IMR-90 (cell line): ENCODE measurements around the gene CYYR1.

Source experiments
- BHLHE40 ChIP-seq: fragments of 150-350 bp; IDR thresholded peaks from 2 replicates; pipeline ENCODE4 v1.6.1; 2016; ENCODE audit warnings: mild to moderate bottlenecking, low read depth, low read length
- CEBPB ChIP-seq: IDR thresholded peaks from 2 replicates; pipeline ENCODE4 v1.6.1; 2012; ENCODE audit warnings: low read depth, low read length, improper control_type of control experiment
- CHD1 ChIP-seq: IDR thresholded peaks from 2 replicates; pipeline ENCODE4 v1.6.1; 2012; ENCODE audit warnings: low read depth, low read length, improper control_type of control experiment
- FOS ChIP-seq: fragments of 150-350 bp; IDR thresholded peaks from 2 replicates; pipeline ENCODE4 v1.6.1; 2016; ENCODE audit warnings: low read depth, low read length
- MAFK ChIP-seq: IDR thresholded peaks from 2 replicates; pipeline ENCODE4 v1.6.1; 2012; ENCODE audit warnings: low read depth, low read length, improper control_type of control experiment
- MAZ ChIP-seq: IDR thresholded peaks from 2 replicates; pipeline ENCODE4 v1.6.1; 2012; ENCODE audit warnings: low read depth, mild to moderate bottlenecking, low read length, improper control_type of control experiment, moderate library complexity, borderline replicate concordance
- MXI1 ChIP-seq: IDR thresholded peaks from 2 replicates; pipeline ENCODE4 v1.6.1; 2012; ENCODE audit warnings: low read depth, mild to moderate bottlenecking, low read length, moderate library complexity, borderline replicate concordance
- NFE2L2 ChIP-seq: fragments of 150-350 bp; IDR thresholded peaks from 2 replicates; pipeline ENCODE4 v1.6.1; 2016; ENCODE audit warnings: low read depth, mild to moderate bottlenecking, low read length
- POLR2A ChIP-seq: IDR thresholded peaks from 2 replicates; pipeline ENCODE4 v1.6.1; 2012; ENCODE audit warnings: mild to moderate bottlenecking, low read depth, low read length
- RFX5 ChIP-seq: IDR thresholded peaks from 2 replicates; pipeline ENCODE4 v1.8.0; 2012; ENCODE audit warnings: low read depth, mild to moderate bottlenecking, low read length, moderate library complexity
- SMC3 ChIP-seq: fragments of 150-350 bp; IDR thresholded peaks from 2 replicates; pipeline ENCODE4 v1.6.1; 2016; ENCODE audit warnings: low read depth, mild to moderate bottlenecking, antibody characterized with exemption, low read length, moderate library complexity
- TF ChIP-seq, protein P1 (sequence below): conservative IDR thresholded peaks from 2 replicates; pipeline ENCODE4 v1.5.1; 2012; ENCODE audit warnings: mild to moderate bottlenecking, low read depth, low read length, improper control_type of control experiment
- TF ChIP-seq, protein P2 (sequence below): fragments of 150-350 bp; IDR thresholded peaks from 2 replicates; pipeline ENCODE4 v1.6.1; 2017; ENCODE audit warnings: mild to moderate bottlenecking, antibody characterized with exemption, low read length, low read depth

DNA sequence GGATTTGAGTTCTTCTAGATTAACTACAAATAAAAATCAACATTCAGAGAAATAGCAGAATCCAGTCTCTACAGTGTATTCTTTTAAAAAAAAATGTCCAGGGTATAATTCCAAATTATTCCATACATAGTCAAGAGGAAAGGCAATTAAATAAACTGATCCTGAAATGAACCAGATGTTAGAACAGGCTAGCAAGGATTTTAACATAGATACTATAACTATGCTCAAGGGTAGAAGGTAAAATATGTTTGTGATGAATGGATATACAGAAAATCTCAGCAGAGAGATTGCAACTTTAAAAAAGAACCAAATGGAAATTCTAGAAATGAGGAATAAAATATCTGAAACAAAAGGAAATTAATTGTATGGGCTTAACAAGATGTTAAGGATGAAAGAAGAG, 32.4 kb downstream of the CYYR1 start:
- TF ChIP-seq, protein P1, sequence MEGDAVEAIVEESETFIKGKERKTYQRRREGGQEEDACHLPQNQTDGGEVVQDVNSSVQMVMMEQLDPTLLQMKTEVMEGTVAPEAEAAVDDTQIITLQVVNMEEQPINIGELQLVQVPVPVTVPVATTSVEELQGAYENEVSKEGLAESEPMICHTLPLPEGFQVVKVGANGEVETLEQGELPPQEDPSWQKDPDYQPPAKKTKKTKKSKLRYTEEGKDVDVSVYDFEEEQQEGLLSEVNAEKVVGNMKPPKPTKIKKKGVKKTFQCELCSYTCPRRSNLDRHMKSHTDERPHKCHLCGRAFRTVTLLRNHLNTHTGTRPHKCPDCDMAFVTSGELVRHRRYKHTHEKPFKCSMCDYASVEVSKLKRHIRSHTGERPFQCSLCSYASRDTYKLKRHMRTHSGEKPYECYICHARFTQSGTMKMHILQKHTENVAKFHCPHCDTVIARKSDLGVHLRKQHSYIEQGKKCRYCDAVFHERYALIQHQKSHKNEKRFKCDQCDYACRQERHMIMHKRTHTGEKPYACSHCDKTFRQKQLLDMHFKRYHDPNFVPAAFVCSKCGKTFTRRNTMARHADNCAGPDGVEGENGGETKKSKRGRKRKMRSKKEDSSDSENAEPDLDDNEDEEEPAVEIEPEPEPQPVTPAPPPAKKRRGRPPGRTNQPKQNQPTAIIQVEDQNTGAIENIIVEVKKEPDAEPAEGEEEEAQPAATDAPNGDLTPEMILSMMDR, result no peak
- no peak for TF ChIP-seq BHLHE40
- no peak for TF ChIP-seq POLR2A
- TF ChIP-seq, protein P2, sequence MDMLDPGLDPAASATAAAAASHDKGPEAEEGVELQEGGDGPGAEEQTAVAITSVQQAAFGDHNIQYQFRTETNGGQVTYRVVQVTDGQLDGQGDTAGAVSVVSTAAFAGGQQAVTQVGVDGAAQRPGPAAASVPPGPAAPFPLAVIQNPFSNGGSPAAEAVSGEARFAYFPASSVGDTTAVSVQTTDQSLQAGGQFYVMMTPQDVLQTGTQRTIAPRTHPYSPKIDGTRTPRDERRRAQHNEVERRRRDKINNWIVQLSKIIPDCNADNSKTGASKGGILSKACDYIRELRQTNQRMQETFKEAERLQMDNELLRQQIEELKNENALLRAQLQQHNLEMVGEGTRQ, result no peak
- no peak for TF ChIP-seq MXI1
- no peak for TF ChIP-seq NFE2L2
- TF ChIP-seq MAFK, result no peak
- no peak for TF ChIP-seq FOS
- no peak for TF ChIP-seq SMC3
- no peak for TF ChIP-seq CHD1
- TF ChIP-seq CEBPB, result no peak
- TF ChIP-seq RFX5, result no peak
- no peak for TF ChIP-seq MAZ
